ENCODE measurements around the gene YKT6. TPM values are rescaled to one million over a fixed set of nuclear protein-coding genes. Genes with fewer than 3 reads are reported as not detected.
A peak's percentile ranks its signal among the peaks of the same experiment; 100 is the strongest.
"Not testable (repeated sequence)": the region's sequence is repeated elsewhere in the genome, so short reads cannot be mapped to it uniquely, and the experiment has no call there.

The YKT6 gene
- total RNA-seq, 1 donor from 2014 or later, result 51.2 TPM

- intact Hi-C loops (cut with DNase I), result loop anchor here (10.0 kb wide), 1 partner anchor 115 kb away; no protein-coding TSS in a partner anchor
- ATAC-seq (no peak), DNase-seq (ENCODE audit: low spot score) (no peak)
Measured at GRCh38 chr7:44189286-44189992, 11.3 kb upstream of the YKT6 start, which contains the start of gene GCK. GCK (minus strand) TSS chr7:44189439; CDS start chr7:44188953, 486 bp downstream.

GRCh38 chr7:44189993-44190872, 10.5 kb upstream of the YKT6 start:
- no peak for ATAC-seq
- DNase-seq (ENCODE audit: low spot score), result no peak
- intact Hi-C loops (cut with DNase I), result loop anchor here (10.0 kb wide), 1 partner anchor 115 kb away; no protein-coding TSS in a partner anchor

- intact Hi-C loops (cut with DNase I), result no loop called here
- DNase-seq (ENCODE audit: low spot score), result no peak
- no peak for ATAC-seq
Measured at GRCh38 chr7:44191171-44191570, 9.6 kb upstream of the YKT6 start.

GRCh38 chr7:44193011-44193802, 7.6 kb upstream of the YKT6 start:
- DNase-seq (ENCODE audit: low spot score), result no peak
- intact Hi-C loops (cut with DNase I), result no loop called here
- no peak for ATAC-seq

- intact Hi-C loops (cut with DNase I), result no loop called here
Measured at GRCh38 chr7:44194069-44194468, 6.7 kb upstream of the YKT6 start.

GRCh38 chr7:44194562-44195145, 6.1 kb upstream of the YKT6 start:
- intact Hi-C loops (cut with DNase I), result no loop called here
- ATAC-seq, result no peak
- peak; percentile 34 for DNase-seq (ENCODE audit: low spot score)

More at GRCh38 chr7:44194069-44194468, 6.7 kb upstream of the YKT6 start:
- no peak for ATAC-seq
- DNase-seq (ENCODE audit: low spot score), result no peak

GRCh38 chr7:44195889-44196288, 4.9 kb upstream of the YKT6 start:
- DNase-seq (ENCODE audit: low spot score) (peak; percentile 9), ATAC-seq (no peak)
- intact Hi-C loops (cut with DNase I), result no loop called here

- ATAC-seq (peak; percentile 54), DNase-seq (ENCODE audit: low spot score) (peak; percentile 57)
- intact Hi-C loops (cut with DNase I), result no loop called here
Measured at GRCh38 chr7:44196450-44196872, 4.3 kb upstream of the YKT6 start.

GRCh38 chr7:44197474-44197873, 3.3 kb upstream of the YKT6 start:
- DNase-seq (ENCODE audit: low spot score) (peak; percentile 17), ATAC-seq (no peak)
- intact Hi-C loops (cut with DNase I), result no loop called here

GRCh38 chr7:44200163-44200562, 615 bp upstream of the YKT6 start:
- DNase-seq (ENCODE audit: low spot score); ATAC-seq; intact Hi-C loops (cut with DNase I): not testable (repeated sequence)

- DNase-seq (ENCODE audit: low spot score) (no peak), ATAC-seq (no peak)
- intact Hi-C loops (cut with DNase I), result no loop called here
Measured at GRCh38 chr7:44201813-44202212, 1.0 kb downstream of the YKT6 start.

GRCh38 chr7:44206008-44206407, 5.2 kb downstream of the YKT6 start:
- intact Hi-C loops (cut with DNase I), result no loop called here

GRCh38 chr7:44208085-44208484, 7.3 kb downstream of the YKT6 start:
- intact Hi-C loops (cut with DNase I), result no loop called here
- DNase-seq (ENCODE audit: low spot score) (no peak), ATAC-seq (no peak)

More at GRCh38 chr7:44206008-44206407, 5.2 kb downstream of the YKT6 start:
- ATAC-seq (no peak), DNase-seq (ENCODE audit: low spot score) (peak; percentile 13)

GRCh38 chr7:44210107-44210506, 9.3 kb downstream of the YKT6 start:
- no peak for ATAC-seq
- no peak for DNase-seq (ENCODE audit: low spot score)
- intact Hi-C loops (cut with DNase I), result no loop called here

- intact Hi-C loops (cut with DNase I), result no loop called here
- ATAC-seq, result no peak
- DNase-seq (ENCODE audit: low spot score), result peak; percentile 41
Measured at GRCh38 chr7:44211126-44211675, 10.4 kb downstream of the YKT6 start.

GRCh38 chr7:44212018-44212417, 11.2 kb downstream of the YKT6 start:
- ATAC-seq (no peak), DNase-seq (ENCODE audit: low spot score) (peak; percentile 39)
- intact Hi-C loops (cut with DNase I), result no loop called here

- intact Hi-C loops (cut with DNase I), result no loop called here
- ATAC-seq, result no peak
- DNase-seq (ENCODE audit: low spot score), result peak; percentile 40
Measured at GRCh38 chr7:44212581-44213184, 11.9 kb downstream of the YKT6 start.

Measured in sciatic nerve (tissue), 2 donors.